GM21619 (cell line): ENCODE results near the gene MGAT4B.
A peak's percentile ranks its signal among the peaks of the same experiment; 100 is the strongest.

Experiments
- ATAC-seq: cut with Tn5 transposase; IDR thresholded peaks from one replicate; pipeline ENCODE4 v1.9.1; 2021; ENCODE audit not compliant: unreplicated experiment

Gene MGAT4B

DNA sequence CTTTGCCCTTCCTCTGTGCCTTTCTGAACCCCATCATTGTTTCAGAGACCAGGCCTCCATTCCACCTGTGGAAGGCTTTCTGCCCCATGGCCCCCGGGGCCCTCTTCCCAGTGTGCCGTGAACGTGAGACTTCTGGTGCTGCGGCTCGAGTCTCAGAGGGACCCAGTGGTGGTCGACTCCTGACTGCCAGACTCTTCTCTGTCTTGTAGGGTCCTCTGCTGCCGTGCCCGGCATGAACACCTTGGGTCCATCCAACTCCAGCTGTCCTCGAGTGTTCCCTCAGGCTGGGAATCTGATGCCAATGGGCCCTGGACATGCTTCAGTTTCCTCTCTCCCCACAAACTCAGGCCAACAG is 33.0 kb downstream of the MGAT4B start:
- ATAC-seq: no peak

DNA sequence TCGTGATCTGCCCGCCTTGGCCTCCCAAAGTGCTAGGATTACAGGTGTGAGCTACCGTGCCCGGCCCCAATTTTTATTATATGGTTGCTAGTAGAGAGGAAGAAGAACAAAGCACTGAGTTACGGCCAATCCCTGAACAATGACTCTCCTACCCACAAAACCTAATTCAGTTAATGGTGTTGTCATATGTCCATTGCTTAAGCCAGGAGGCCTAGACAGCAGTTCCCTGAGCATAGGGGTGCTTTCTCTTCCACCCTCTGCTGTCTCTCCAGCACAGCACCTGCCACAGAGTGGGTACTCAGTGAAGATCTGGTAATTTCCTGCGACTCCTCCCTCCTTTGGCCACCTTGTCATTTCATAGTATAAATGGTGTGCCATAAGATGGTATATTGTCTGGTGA is 34.3 kb downstream of the MGAT4B start:
- no peak for ATAC-seq

DNA sequence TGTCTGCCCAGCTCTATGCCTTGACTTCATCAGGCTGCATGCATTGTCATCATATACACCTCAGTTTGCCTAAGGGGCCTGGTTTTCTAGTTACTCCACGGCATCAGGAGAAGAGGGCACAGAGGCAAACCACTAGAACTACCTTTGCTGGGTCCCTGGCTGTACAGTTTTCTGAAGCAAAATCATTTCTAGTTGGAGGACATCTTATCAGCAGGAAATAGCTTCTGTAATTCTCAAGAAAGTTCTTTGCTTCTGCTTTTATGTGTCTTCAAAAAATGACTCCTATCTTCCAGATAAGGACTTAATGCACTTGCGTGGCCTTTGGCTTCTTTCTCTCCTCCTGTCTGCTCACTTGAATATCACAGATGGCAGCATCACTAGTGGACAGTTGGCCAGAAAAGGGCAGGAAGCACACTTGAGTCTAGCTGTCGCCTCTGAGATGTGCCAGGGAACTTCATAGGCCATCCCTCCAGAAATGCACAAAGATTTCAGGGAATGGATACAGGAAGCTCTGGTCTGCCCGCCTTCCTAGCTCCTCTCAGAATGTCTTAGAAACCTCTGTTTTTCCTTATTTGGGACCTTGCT is 35.3 kb downstream of the MGAT4B start:
- ATAC-seq: no peak

DNA sequence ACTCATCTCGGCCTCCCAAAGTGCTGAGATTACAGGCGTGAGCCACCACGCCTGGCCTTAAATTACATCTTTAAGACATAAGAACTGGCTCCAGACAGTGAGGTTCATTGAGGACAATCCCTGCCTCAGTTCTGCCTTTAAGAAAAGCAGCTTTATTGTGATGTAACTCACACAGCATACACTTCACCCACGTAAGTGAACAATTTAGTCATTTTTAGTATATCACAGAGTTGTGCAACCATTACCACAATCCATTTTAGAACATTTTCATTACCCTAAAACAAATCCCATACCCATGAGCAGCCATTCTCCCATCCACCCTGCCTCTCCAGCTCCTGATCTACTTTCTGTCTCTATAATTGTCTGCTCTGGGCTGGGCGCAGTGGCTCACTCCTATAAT is 36.9 kb downstream of the MGAT4B start:
- ATAC-seq: no peak

DNA sequence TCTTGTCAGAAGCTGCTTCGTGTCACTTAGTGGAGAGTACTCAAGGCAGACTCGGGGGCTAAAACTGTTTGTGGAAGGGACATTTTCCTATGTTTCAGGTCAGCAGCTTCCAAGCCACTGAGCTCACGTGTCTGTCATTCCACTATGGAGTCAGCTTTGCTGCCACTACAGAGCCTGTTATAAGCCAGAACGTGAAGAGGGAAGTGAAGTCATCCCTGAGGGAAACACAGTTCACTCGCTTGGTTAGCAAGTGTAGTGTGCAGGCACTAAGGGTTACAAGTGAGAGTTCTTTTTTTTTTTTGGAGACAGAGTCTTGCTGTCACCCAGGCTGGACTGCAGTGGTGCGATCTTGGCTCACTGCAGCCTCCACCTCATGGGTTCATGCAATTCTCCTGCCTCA is 37.4 kb downstream of the MGAT4B start:
- ATAC-seq: no peak

DNA sequence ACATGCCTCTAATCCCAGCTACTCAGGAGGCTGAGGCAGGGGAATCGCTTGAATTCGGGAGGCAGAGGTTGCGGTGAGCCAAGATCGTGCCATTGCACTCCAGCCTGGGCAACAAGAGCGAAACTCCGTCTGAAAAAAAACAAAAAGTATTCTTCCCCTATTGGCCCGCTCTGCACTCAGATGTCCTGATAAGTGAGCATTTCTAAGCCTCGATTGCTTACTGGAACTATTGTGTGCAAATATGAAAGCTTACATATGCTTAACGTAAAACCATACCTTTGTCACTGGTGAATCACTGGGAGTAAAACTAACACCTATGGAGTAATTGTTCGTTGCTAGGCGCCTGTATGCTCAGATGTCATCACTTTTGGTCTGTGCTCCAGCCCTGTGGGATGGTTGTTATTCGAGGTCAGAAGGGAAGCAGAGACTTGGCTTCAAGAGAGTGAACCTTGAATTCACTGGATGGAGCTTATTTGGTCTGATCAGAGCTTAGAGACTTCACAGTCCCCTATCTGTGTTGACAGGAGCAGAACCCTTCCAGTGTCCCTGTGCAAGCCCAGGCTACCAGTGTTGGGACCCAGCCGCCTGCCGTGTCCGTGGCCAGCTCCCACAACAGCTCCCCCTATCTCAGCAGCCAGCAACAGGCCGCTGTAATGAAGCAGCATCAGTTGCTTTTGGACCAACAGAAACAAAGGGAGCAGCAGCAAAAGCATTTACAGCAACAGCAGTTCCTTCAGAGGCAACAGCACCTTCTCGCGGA is 38.2 kb downstream of the MGAT4B start:
- ATAC-seq: no peak

DNA sequence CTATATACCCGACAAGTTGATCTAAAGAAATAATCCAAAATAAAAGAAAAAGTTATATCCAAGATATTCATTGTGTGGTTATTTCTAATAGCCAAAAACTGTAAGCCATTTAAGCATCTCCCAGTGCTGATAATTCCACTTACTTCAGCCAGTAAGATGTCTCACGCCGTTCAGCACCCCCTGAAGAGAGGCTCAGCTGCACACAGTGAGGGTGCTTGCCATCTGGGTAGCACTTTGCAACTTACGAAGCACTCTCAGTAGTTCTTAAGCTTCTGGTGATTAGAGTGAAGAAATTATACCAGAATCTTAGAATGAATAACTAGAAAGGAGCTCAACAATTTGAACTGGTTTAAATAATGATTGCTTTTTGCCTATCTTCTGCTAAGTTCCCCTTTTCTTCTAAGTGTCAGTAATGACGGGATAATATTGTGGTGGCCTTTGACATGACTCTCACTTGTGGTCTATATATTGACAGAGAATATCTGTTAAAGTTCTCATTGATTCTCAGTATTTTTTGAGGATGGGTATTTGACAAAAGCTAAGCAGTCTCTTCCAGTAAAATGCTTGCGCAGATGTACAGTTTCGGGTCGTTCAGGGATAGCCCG is 39.1 kb downstream of the MGAT4B start:
- ATAC-seq: no peak

DNA sequence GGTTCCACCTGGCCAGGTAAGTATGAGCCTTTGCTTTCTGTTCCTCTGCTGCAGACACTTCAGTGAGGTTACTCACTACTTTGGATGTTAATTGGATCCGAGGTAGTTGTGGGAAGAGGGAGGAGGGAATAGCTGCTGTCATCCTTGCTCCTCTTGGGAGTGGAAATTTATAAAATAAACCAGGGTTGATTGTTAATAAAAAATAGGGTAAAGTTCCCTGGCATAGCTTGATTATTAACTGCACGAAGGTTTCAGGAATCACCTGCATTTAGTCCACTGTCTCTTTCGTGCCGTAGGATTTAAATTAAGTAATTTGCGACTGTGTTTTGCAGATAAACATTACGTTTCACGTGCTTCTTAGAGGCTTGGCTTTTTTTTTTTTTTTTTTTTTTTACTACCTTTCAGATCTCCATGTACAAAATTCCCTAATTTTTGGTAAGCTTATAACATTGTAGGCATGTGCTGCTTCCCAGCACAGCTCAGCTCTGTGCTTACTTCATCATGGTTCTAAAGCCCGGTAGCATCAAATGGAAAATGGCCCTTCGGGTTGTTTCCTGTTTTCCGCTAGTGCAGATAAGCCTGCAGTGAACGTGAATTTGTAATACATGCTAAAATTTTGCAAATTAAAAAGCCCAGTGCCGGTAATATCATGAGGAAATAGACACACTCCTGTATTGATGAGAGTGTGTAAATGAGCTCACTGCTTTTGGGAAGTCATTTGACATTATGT is 39.8 kb downstream of the MGAT4B start:
- ATAC-seq: no peak

DNA sequence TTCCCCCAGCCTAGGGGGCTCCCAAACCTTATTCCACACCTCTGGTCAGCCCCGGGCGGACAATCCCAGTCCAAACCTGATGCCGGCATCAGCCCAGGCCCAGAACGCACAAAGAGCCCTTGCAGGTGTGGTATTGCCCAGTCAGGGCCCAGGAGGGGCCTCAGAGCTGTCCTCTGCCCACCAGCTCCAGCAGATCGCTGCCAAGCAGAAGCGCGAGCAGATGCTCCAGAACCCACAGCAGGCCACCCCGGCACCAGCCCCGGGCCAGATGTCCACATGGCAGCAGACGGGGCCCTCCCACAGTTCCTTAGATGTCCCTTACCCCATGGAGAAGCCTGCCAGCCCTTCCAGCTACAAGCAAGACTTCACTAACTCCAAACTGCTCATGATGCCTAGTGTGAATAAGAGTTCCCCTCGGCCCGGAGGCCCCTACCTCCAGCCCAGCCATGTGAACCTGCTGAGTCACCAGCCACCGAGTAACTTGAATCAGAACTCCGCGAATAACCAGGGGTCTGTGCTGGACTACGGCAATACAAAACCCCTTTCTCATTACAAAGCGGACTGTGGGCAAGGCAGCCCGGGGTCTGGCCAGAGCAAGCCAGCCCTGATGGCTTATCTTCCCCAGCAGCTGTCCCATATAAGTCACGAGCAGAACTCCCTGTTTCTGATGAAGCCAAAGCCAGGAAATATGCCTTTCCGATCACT is 40.5 kb downstream of the MGAT4B start:
- ATAC-seq: no peak

DNA sequence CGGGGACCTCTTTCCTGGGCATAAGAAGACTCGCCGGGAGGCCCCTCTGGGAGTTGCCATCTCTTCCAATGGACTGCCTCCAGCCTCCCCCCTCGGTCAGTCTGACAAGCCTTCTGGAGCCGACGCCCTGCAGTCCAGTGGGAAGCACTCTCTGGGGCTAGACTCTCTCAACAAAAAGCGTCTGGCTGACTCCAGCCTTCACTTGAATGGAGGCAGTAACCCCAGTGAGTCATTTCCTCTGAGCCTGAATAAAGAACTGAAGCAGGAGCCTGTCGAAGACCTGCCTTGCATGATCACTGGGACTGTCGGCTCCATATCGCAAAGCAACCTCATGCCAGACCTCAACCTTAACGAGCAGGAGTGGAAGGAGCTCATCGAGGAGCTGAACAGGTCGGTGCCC is 41.3 kb downstream of the MGAT4B start:
- no peak for ATAC-seq

DNA sequence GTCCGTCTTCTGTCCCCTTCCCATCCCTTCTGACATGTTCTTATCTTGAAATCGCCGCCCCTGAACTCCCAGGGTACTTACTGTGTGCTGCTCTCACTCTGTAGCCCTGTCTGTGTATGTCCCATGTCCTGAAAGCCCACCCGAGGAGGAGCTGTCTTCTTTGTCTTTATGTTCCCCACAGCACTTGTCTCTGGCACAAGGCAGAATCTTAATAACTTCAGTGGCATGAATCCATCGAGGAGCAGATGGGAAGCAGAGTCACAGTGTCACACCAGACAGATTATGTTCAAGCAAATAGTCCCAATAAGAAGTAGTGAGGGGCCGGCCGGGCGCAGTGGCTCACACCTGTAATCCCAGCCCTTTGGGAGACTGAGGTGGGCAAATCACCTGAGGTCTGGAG is 42.6 kb downstream of the MGAT4B start:
- ATAC-seq: no peak

DNA sequence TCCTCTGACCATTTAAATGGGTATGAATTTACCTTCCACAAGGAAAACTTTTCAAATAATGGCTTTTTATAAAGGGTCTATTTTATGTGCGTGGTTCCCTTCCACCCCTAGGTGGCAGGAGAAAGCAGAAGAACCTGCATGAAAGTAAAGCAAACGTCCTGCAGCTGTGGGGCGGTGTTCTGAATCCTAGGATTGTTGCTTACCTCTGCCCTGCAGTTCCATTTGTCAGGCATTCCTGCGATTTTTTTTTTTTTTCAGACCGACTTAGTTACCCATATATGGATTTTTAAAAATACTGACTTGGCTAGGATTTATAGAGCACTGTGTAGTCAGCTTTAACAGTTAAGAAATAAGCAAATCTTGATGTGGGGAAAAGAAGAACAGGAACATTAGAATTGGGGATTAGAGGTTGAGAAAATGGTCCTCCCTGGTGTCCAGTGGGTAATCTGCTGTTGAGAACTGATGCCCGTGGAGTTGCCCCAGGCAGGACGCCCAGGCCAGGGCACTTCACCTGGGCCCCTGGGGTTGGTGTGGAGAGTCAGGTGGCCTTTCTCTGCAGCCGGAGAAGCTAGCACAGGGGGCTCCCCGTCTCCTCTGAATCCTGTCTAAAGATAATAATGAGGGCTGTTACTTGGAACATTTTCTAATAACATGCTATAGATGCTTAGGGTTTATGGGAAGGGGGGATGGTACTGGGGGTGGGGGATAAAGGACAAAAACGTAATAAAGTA is 43.3 kb downstream of the MGAT4B start:
- ATAC-seq: peak; percentile 59

DNA sequence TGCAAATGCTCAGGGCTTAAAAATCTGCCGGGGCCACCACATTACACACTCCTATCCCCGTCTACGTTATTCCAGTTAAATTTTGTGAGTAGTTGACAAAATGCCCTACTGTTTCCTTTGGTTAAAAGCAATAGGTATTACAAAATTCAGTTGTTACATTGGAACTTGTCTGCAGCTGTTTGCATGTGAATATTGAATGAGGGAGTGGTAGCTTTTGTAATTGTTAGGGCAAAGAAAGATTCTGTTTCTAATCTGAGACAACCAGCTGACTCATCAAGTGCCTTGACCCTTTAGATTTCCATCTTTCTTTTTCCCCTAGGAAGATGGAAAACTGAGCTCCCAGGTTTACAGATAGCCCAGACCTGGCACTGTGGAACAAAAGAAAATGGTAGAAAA is 43.9 kb downstream of the MGAT4B start:
- no peak for ATAC-seq

DNA sequence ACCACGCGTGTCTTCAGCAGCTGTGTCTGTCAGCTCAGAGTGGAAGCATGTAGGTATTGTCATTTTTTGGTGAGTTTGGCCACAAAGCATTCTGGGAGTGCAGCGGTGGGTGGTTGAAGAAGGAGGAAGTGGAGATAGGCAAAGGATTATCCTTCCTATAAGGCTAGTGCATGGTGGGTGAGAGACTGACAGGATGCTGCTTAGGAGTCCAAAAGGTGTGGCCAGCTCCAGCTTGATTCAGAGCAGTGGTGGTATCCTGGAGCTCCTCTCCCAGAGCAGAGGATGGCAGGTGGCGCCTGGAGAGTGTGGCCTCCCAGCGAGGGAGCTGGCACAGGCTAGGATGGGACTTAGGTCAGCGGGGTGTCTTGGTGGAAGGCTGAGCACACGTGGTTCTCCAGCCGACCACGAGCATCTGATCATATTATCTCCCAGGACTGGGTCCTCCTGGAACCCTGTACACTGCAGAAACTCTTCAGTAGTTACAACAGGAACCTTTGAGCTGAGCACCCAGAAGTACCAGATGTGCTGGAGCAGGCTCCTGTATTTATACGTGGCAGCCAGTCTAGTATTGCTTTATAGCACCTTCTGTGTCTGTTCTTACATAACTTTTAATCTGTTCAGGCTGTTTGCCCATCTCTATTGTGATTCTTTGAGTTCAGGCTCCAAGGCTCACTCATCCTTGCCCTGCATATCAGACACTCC is 44.4 kb downstream of the MGAT4B start:
- no peak for ATAC-seq

DNA sequence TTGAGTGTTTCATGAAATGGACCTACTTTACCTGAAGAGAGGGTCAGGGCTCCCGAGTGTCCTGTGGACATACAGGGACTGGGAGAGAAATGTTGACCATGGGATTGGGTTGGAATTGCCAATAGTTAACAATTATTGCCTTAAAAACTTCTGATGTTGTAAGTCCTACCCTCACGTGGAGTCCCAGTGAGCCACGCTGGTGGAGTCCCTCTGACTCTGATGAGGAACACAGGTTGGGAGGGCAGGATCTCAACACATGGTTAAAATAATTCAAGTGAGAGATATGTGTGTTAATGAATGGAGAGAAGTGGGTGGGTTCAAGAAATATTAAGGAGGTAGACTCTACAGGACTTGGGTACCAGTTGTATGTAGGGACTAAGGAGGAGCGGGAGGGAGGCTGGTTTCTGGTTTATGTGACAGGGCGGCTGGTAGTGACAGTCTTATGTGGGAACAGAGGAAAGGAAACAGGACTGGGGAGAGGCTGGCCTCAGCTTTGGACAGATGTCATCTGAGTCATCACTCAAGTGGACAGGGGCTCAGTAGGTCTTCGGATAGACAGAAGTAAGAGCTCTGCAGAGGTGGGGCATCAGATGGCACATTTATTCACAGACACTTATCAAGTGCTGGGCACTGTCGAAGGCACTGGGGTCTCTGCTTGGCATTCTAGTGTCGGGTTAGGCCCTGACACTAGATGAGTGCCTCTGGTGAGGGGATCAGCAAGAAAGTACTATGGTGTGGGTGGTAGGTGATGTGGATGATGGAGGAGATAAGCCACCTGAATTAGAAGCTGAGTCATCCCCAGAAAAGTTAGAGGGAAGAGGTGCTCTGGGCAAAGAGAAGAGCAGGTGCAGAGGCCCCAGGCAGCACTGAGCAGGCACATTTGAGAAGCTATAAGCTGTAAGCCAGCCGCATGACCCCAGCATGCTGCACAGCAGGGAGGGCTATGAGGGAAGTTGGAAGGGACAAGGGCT is 46.8 kb downstream of the MGAT4B start:
- no peak for ATAC-seq

DNA sequence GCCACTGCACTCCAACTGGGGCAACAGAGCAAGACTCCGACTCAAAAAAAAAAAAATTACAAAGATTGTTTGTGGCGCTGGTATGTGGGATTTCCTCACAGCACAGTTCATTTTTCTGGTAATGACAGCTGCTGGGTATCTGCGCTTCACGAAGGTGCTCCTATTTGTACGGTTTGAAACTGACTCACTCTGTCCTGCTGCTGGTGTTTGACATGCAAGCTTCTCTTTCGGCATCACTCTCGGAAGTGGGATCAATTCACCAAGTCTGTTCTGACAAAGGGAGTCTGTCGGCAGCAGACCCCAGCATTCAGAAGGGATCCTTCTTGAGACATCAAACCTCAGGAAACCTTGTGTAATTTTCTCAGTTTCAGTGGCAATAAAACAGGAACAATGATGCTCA is 47.7 kb downstream of the MGAT4B start:
- ATAC-seq: no peak

DNA sequence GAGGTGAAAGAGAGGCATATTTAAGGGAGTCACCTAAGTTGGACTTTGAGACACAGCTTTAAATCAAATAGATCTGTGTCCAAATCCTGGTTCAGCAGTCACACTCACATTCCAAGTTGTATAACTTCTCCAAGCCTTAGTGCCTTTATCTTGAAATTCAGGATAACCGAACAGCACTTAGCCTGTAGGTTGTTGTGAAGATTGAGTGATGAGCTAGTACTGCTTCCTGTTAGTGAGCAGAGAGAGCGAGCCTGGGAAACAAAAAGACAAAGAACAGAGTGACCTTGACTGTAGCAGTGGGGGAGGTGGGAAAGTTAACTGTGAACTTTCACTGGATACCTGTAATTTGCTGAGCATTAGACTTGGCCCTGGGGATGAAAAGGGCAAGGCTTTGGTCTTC is 51.6 kb downstream of the MGAT4B start:
- no peak for ATAC-seq

DNA sequence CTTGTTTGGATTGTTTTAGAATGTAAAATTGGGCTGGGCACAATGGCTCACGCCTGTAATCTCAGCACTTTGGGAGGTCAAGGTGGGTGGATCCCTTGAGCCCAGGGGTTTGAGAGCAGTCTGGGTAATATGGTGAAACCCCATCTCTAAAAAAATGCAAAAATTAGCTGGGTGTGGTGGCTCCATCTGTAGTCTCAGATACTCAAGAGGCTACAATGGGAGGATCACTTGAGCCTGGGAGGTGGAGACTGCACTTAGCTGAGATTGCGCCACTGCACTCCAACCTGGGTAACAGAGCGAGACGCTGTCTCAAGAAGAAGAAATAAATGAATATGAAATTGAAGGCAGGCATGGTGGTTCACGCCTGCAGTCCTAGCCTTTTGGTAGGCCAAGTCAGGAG is 52.7 kb downstream of the MGAT4B start:
- no peak for ATAC-seq
